WTC11 (cell line): ENCODE results near the gene FALEC. TPM values are rescaled to one million over a fixed set of nuclear protein-coding genes. Genes with fewer than 3 reads are reported as not detected.

ENCODE experiments used
- ATAC-seq: fragments of 200-7000 bp; cut with Tn5 transposase; 2 replicates; pipeline ENCODE4 v1.10.0; 2021; ENCODE audit warnings: mild to moderate bottlenecking, moderate library complexity
- CTCF ChIA-PET: fragments of 300-600 bp; sonication (Branson Sonifier 250); formaldehyde crosslinking; loops from one replicate; lab custom pipeline; 2021; ENCODE audit warnings: antibody characterized with exemption; lab: Charles Lee
- POLR2A ChIA-PET: fragments of 350-600 bp; sonication (Branson Sonifier 250); formaldehyde crosslinking; loops from one replicate; lab custom pipeline; 2021; ENCODE audit warnings: antibody characterized with exemption; lab: Charles Lee
- DNase-seq: peaks from one replicate; pipeline ENCODE4 v3.0.0; 2021; ENCODE audit warnings: low spot score
- H3K27ac Mint-ChIP-seq: 2 replicates; pipeline ENCODE4 v1.8.0; 2021; ENCODE audit warnings: mixed read lengths
- H3K27me3 Mint-ChIP-seq: 2 replicates; pipeline ENCODE4 v1.8.0; 2021; ENCODE audit warnings: low read depth, mild to moderate bottlenecking, moderate library complexity, mixed read lengths
- H3K36me3 Mint-ChIP-seq: 2 replicates; pipeline ENCODE4 v1.8.0; 2021; ENCODE audit warnings: mixed read lengths
- H3K4me1 Mint-ChIP-seq: 2 replicates; pipeline ENCODE4 v1.8.0; 2022; ENCODE audit warnings: mixed read lengths
- H3K4me3 Mint-ChIP-seq: 2 replicates; pipeline ENCODE4 v1.8.0; 2021; ENCODE audit warnings: mild to moderate bottlenecking, moderate library complexity, mixed read lengths
- H3K9me3 Mint-ChIP-seq: 2 replicates; pipeline ENCODE4 v1.8.0; 2021; ENCODE audit warnings: mixed read lengths
- ATF1 ChIP-seq: sonication (generic); formaldehyde crosslinking; IDR thresholded peaks from 2 replicates; pipeline ENCODE4 v1.8.1; 2023; ENCODE audit warnings: mild to moderate bottlenecking, moderate library complexity, missing genetic modification reagents
- EMX1 ChIP-seq: fragments of 250-450 bp; sonication (Bioruptor Pico); IDR thresholded peaks from 2 replicates; pipeline ENCODE4 v1.8.0; 2021; ENCODE audit warnings: mild to moderate bottlenecking
- ERG ChIP-seq: fragments of 250-450 bp; sonication (Bioruptor Pico); IDR thresholded peaks from 2 replicates; pipeline ENCODE4 v1.8.0; 2021; ENCODE audit warnings: mild to moderate bottlenecking
- FOXP1 ChIP-seq: sonication (generic); formaldehyde crosslinking; IDR thresholded peaks from 2 replicates; pipeline ENCODE4 v1.8.0; 2022; ENCODE audit warnings: missing genetic modification reagents, mild to moderate bottlenecking, moderate library complexity, borderline replicate concordance
- IRF2 ChIP-seq: sonication (generic); formaldehyde crosslinking; IDR thresholded peaks from 2 replicates; pipeline ENCODE4 v1.8.0; 2022; ENCODE audit warnings: low read depth, missing genetic modification reagents, borderline replicate concordance
- NR1H2 ChIP-seq: sonication (generic); formaldehyde crosslinking; IDR thresholded peaks from 2 replicates; pipeline ENCODE4 v1.9.0; 2021; ENCODE audit warnings: mild to moderate bottlenecking, moderate library complexity, missing genetic modification reagents
- RELA ChIP-seq: sonication (generic); formaldehyde crosslinking; IDR thresholded peaks from 2 replicates; pipeline ENCODE4 v1.8.1; 2022; ENCODE audit warnings: missing genetic modification reagents, mild to moderate bottlenecking, borderline replicate concordance
- SMAD3 ChIP-seq: sonication (generic); formaldehyde crosslinking; IDR thresholded peaks from 2 replicates; pipeline ENCODE4 v1.8.0; 2022; ENCODE audit warnings: missing genetic modification reagents, mild to moderate bottlenecking, borderline replicate concordance
- SMAD4 ChIP-seq: sonication (generic); formaldehyde crosslinking; IDR thresholded peaks from 2 replicates; pipeline ENCODE4 v1.8.0; 2022; ENCODE audit warnings: mild to moderate bottlenecking, missing genetic modification reagents
- TP53 ChIP-seq: sonication (generic); formaldehyde crosslinking; IDR thresholded peaks from 2 replicates; pipeline ENCODE4 v1.8.1; 2023; ENCODE audit warnings: mild to moderate bottlenecking, missing genetic modification reagents
- ZNF121 ChIP-seq: sonication (generic); formaldehyde crosslinking; IDR thresholded peaks from 2 replicates; pipeline ENCODE4 v1.8.0; 2023; ENCODE audit warnings: missing genetic modification reagents
- ZNF263 ChIP-seq: sonication (generic); formaldehyde crosslinking; IDR thresholded peaks from 2 replicates; pipeline ENCODE4 v1.8.1; 2022; ENCODE audit warnings: low read depth, mild to moderate bottlenecking, moderate library complexity, missing genetic modification reagents
- ZNF416 ChIP-seq: fragments of 250-450 bp; sonication (Bioruptor Pico); IDR thresholded peaks from 2 replicates; pipeline ENCODE4 v1.9.0; 2021; ENCODE audit warnings: mild to moderate bottlenecking, inconsistent platforms
- ZNF425 ChIP-seq: fragments of 250-450 bp; sonication (Bioruptor Pico); conservative IDR thresholded peaks from 2 replicates; pipeline ENCODE4 v1.9.0; 2021; ENCODE audit warnings: mild to moderate bottlenecking
- ZNF671 ChIP-seq: fragments of 250-450 bp; sonication (Bioruptor Pico); IDR thresholded peaks from 2 replicates; pipeline ENCODE4 v1.8.0; 2021; ENCODE audit warnings: mild to moderate bottlenecking
- total RNA-seq: library from RNA; stranded (reverse); gene quantifications from 3 replicates; pipeline ENCODE4 v1.2.3, GENCODE V29; 2021
- TF ChIP-seq, protein P1 (sequence below): fragments of 250-450 bp; sonication (Bioruptor Pico); IDR thresholded peaks from 2 replicates; pipeline ENCODE4 v1.9.0; 2021; ENCODE audit warnings: moderate library complexity, mild to moderate bottlenecking, inconsistent platforms, borderline replicate concordance
- TF ChIP-seq, protein P2 (sequence below): sonication (generic); formaldehyde crosslinking; IDR thresholded peaks from 2 replicates; pipeline ENCODE4 v1.8.0; 2023; ENCODE audit warnings: missing genetic modification reagents, mild to moderate bottlenecking, borderline replicate concordance
- TF ChIP-seq, protein P3 (sequence below): sonication (generic); formaldehyde crosslinking; IDR thresholded peaks from 2 replicates; pipeline ENCODE4 v1.8.1; 2022; ENCODE audit warnings: low read depth, mild to moderate bottlenecking, moderate library complexity, missing genetic modification reagents, borderline replicate concordance
- TF ChIP-seq, protein P4 (sequence below): fragments of 250-450 bp; sonication (Bioruptor Pico); IDR thresholded peaks from 2 replicates; pipeline ENCODE4 v1.9.0; 2021; ENCODE audit warnings: mild to moderate bottlenecking, borderline replicate concordance

The FALEC gene
- total RNA-seq, 1 experiment from 2014 or later = 1.2 TPM

- H3K9me3 Mint-ChIP-seq = no peaks in the 10 kb centered on the region
- DNase-seq = no peak
- H3K4me1 Mint-ChIP-seq = peaks cover 9% of the 10 kb centered on the region
- H3K36me3 Mint-ChIP-seq = no peaks in the 10 kb centered on the region
- no peak for TF ChIP-seq SMAD4 (CRISPR knock-in tag)
- TF ChIP-seq, protein P1, sequence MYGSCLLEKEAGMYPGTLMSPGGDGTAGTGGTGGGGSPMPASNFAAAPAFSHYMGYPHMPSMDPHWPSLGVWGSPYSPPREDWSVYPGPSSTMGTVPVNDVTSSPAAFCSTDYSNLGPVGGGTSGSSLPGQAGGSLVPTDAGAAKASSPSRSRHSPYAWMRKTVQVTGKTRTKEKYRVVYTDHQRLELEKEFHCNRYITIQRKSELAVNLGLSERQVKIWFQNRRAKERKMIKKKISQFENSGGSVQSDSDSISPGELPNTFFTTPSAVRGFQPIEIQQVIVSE (CRISPR knock-in tag) = no peak
- no peak for TF ChIP-seq FOXP1
- no peak for TF ChIP-seq EMX1 (CRISPR knock-in tag)
- TF ChIP-seq SMAD3 (CRISPR knock-in tag) = no peak
- no peak for TF ChIP-seq ZNF416 (CRISPR knock-in tag)
- TF ChIP-seq ERG (CRISPR knock-in tag) = no peak
- TF ChIP-seq, protein P2, sequence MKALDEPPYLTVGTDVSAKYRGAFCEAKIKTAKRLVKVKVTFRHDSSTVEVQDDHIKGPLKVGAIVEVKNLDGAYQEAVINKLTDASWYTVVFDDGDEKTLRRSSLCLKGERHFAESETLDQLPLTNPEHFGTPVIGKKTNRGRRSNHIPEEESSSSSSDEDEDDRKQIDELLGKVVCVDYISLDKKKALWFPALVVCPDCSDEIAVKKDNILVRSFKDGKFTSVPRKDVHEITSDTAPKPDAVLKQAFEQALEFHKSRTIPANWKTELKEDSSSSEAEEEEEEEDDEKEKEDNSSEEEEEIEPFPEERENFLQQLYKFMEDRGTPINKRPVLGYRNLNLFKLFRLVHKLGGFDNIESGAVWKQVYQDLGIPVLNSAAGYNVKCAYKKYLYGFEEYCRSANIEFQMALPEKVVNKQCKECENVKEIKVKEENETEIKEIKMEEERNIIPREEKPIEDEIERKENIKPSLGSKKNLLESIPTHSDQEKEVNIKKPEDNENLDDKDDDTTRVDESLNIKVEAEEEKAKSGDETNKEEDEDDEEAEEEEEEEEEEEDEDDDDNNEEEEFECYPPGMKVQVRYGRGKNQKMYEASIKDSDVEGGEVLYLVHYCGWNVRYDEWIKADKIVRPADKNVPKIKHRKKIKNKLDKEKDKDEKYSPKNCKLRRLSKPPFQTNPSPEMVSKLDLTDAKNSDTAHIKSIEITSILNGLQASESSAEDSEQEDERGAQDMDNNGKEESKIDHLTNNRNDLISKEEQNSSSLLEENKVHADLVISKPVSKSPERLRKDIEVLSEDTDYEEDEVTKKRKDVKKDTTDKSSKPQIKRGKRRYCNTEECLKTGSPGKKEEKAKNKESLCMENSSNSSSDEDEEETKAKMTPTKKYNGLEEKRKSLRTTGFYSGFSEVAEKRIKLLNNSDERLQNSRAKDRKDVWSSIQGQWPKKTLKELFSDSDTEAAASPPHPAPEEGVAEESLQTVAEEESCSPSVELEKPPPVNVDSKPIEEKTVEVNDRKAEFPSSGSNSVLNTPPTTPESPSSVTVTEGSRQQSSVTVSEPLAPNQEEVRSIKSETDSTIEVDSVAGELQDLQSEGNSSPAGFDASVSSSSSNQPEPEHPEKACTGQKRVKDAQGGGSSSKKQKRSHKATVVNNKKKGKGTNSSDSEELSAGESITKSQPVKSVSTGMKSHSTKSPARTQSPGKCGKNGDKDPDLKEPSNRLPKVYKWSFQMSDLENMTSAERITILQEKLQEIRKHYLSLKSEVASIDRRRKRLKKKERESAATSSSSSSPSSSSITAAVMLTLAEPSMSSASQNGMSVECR = no peak
- TF ChIP-seq ATF1 (CRISPR knock-in tag) = no peak
- no peak for TF ChIP-seq ZNF121 (CRISPR knock-in tag)
- no peak for TF ChIP-seq NR1H2
- no peak for TF ChIP-seq ZNF263 (CRISPR knock-in tag)
- TF ChIP-seq RELA (CRISPR knock-in tag) = no peak
- TF ChIP-seq, protein P3, sequence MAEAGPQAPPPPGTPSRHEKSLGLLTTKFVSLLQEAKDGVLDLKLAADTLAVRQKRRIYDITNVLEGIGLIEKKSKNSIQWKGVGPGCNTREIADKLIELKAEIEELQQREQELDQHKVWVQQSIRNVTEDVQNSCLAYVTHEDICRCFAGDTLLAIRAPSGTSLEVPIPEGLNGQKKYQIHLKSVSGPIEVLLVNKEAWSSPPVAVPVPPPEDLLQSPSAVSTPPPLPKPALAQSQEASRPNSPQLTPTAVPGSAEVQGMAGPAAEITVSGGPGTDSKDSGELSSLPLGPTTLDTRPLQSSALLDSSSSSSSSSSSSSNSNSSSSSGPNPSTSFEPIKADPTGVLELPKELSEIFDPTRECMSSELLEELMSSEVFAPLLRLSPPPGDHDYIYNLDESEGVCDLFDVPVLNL (CRISPR knock-in tag) = no peak
- TF ChIP-seq IRF2 (CRISPR knock-in tag) = no peak
- TF ChIP-seq TP53 = no peak
- TF ChIP-seq, all 79 proteins: peak for 0
- POLR2A ChIA-PET = no interaction called here
- Mint-ChIP-seq H3K4me3 (no peak overlapping the region), H3K27ac (no peak overlapping the region), H3K27me3 (no peaks in the 10 kb centered on the region; the same call in 1 of the 2 replicates)
- CTCF ChIA-PET = interaction anchor here (9.7 kb wide), 1 partner anchor 13 kb away, joined by 139 read pairs; no protein-coding TSS in a partner anchor
- no peak for ATAC-seq
Observed at GRCh38 chr1:150521196-150521968, 5.8 kb downstream of the FALEC start.

GRCh38 chr1:150525348-150525747 lies 9.8 kb downstream of the FALEC start:
- no peaks in the 10 kb centered on the region for H3K4me1 Mint-ChIP-seq
- no peaks in the 10 kb centered on the region for H3K36me3 Mint-ChIP-seq
- no peak overlapping the region for H3K27ac Mint-ChIP-seq
- ATAC-seq (no peak), DNase-seq (no peak)
- no peaks in the 10 kb centered on the region for H3K9me3 Mint-ChIP-seq
- POLR2A ChIA-PET = no interaction called here
- H3K27me3 Mint-ChIP-seq = no peaks in the 10 kb centered on the region; the same call in 1 of the 2 replicates
- no peak overlapping the region for H3K4me3 Mint-ChIP-seq
- CTCF ChIA-PET = no interaction called here
- no peak for TF ChIP-seq ZNF425
- TF ChIP-seq SMAD3 (CRISPR knock-in tag) = no peak
- TF ChIP-seq, protein P4, sequence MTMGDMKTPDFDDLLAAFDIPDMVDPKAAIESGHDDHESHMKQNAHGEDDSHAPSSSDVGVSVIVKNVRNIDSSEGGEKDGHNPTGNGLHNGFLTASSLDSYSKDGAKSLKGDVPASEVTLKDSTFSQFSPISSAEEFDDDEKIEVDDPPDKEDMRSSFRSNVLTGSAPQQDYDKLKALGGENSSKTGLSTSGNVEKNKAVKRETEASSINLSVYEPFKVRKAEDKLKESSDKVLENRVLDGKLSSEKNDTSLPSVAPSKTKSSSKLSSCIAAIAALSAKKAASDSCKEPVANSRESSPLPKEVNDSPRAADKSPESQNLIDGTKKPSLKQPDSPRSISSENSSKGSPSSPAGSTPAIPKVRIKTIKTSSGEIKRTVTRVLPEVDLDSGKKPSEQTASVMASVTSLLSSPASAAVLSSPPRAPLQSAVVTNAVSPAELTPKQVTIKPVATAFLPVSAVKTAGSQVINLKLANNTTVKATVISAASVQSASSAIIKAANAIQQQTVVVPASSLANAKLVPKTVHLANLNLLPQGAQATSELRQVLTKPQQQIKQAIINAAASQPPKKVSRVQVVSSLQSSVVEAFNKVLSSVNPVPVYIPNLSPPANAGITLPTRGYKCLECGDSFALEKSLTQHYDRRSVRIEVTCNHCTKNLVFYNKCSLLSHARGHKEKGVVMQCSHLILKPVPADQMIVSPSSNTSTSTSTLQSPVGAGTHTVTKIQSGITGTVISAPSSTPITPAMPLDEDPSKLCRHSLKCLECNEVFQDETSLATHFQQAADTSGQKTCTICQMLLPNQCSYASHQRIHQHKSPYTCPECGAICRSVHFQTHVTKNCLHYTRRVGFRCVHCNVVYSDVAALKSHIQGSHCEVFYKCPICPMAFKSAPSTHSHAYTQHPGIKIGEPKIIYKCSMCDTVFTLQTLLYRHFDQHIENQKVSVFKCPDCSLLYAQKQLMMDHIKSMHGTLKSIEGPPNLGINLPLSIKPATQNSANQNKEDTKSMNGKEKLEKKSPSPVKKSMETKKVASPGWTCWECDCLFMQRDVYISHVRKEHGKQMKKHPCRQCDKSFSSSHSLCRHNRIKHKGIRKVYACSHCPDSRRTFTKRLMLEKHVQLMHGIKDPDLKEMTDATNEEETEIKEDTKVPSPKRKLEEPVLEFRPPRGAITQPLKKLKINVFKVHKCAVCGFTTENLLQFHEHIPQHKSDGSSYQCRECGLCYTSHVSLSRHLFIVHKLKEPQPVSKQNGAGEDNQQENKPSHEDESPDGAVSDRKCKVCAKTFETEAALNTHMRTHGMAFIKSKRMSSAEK = no peak
- no peak for TF ChIP-seq ZNF671 (CRISPR knock-in tag)
